ENCODE data around the gene TMOD1.

Gene TMOD1

GRCh38 chr9:97514531-97514930 lies 13.1 kb downstream of the TMOD1 start:
- DNase-seq (ENCODE audit: low spot score), result no peak
- TF ChIP-seq CTCF (IDR thresholded peaks at IDR 0.05; ENCODE audit: extremely low read depth, missing control alignments), result no peak

- no peak for TF ChIP-seq CTCF (IDR thresholded peaks at IDR 0.05; ENCODE audit: extremely low read depth, missing control alignments)
- no peak for DNase-seq (ENCODE audit: low spot score)
These were observed 14.2 kb downstream of the TMOD1 start for GRCh38 chr9:97515662-97516061.

GRCh38 chr9:97516111-97516510 lies 14.6 kb downstream of the TMOD1 start:
- no peak for TF ChIP-seq CTCF (IDR thresholded peaks at IDR 0.05; ENCODE audit: extremely low read depth, missing control alignments)
- DNase-seq (ENCODE audit: low spot score), result no peak

- TF ChIP-seq CTCF (IDR thresholded peaks at IDR 0.05; ENCODE audit: extremely low read depth, missing control alignments), result no peak
- DNase-seq (ENCODE audit: low spot score), result no peak
These were observed 16.0 kb downstream of the TMOD1 start for GRCh38 chr9:97517331-97518089.

- DNase-seq (ENCODE audit: low spot score), result no peak
- TF ChIP-seq CTCF (IDR thresholded peaks at IDR 0.05; ENCODE audit: extremely low read depth, missing control alignments), result no peak
These were observed 16.9 kb downstream of the TMOD1 start for GRCh38 chr9:97518166-97518908.

- TF ChIP-seq CTCF (IDR thresholded peaks at IDR 0.05; ENCODE audit: extremely low read depth, missing control alignments), result no peak
- DNase-seq (ENCODE audit: low spot score), result no peak
These were observed 17.4 kb downstream of the TMOD1 start for GRCh38 chr9:97518909-97519307.

- DNase-seq (ENCODE audit: low spot score), result no peak
- TF ChIP-seq CTCF (IDR thresholded peaks at IDR 0.05; ENCODE audit: extremely low read depth, missing control alignments), result no peak
These were observed 18.0 kb downstream of the TMOD1 start for GRCh38 chr9:97519441-97519970.
